GM23338 (cell line): ENCODE results near the gene GSAP. TPM values are rescaled to one million over a fixed set of nuclear protein-coding genes. Genes with fewer than 3 reads are reported as not detected.

Experiments used
- CREB1 ChIP-seq: fragments of 250-450 bp; sonication (Bioruptor Pico); IDR thresholded peaks from 2 replicates; pipeline ENCODE4 v1.5.0; 2020; ENCODE audit warnings: low read depth, mild to moderate bottlenecking, moderate library complexity
- CTCF ChIP-seq, 2 experiments: fragments of 200-600 bp in 1 of 2; sonication (generic) in 1 of 2; conservative IDR thresholded peaks; 2 replicates each; pipeline versions ENCODE4 v1.5.1 to v1.6.1; 2016 to 2017; ENCODE audit warnings: antibody characterized with exemption in 2 of 2, low read depth in 2 of 2, mild to moderate bottlenecking in 2 of 2, moderate library complexity in 1 of 2
- ETS1 ChIP-seq: IDR thresholded peaks from 2 replicates; pipeline ENCODE4 v1.6.1; 2016; ENCODE audit warnings: antibody characterized with exemption
- EZH2 ChIP-seq: fragments of 200-600 bp; sonication (generic); IDR thresholded peaks from one replicate; pipeline ENCODE4 v1.8.0; 2017; ENCODE audit warnings: antibody characterized with exemption, mild to moderate bottlenecking, low read depth; ENCODE audit not compliant: unreplicated experiment
- EZH2phosphoT487 ChIP-seq: fragments of 200-600 bp; sonication (generic); IDR thresholded peaks from one replicate; pipeline ENCODE4 v1.8.1; 2018; ENCODE audit warnings: antibody characterized with exemption; ENCODE audit not compliant: unreplicated experiment
- NANOG ChIP-seq: IDR thresholded peaks from 2 replicates; pipeline ENCODE4 v1.6.1; 2016; ENCODE audit warnings: antibody characterized with exemption, borderline replicate concordance
- REST ChIP-seq: IDR thresholded peaks from one replicate; pipeline ENCODE4 v1.6.1; 2018; ENCODE audit warnings: antibody characterized with exemption; ENCODE audit not compliant: unreplicated experiment
- ZNF114 ChIP-seq: fragments of 250-450 bp; sonication (Bioruptor Pico); IDR thresholded peaks from 2 replicates; pipeline ENCODE4 v1.5.0; 2020; ENCODE audit warnings: mild to moderate bottlenecking, moderate library complexity
- ZNF331 ChIP-seq: fragments of 250-450 bp; sonication (Bioruptor Pico); IDR thresholded peaks from 2 replicates; pipeline ENCODE4 v1.5.0; 2020; ENCODE audit warnings: low read depth, mild to moderate bottlenecking, moderate library complexity
- ZNF462 ChIP-seq: fragments of 250-450 bp; sonication (Bioruptor Pico); IDR thresholded peaks from 2 replicates; pipeline ENCODE4 v1.5.0; 2020; ENCODE audit warnings: mild to moderate bottlenecking, moderate library complexity
- polyA plus RNA-seq: library from polyadenylated mRNA; unstranded; fragments of >200 nt; fragmentation: Nextera tagmentation; extraction: Ambion mirVana; gene quantifications from 2 replicates; pipeline ENCODE4 v1.2.1, GENCODE V29; 2016
- total RNA-seq: library from RNA; depleted of rRNA; stranded (reverse); fragments of >200 nt; shearing (Covaris generic); gene quantifications from 2 replicates; pipeline ENCODE4 v1.2.3, GENCODE V29; 2014

The GSAP gene
- total and polyA plus RNA-seq, 2 experiments from 2014 or later, result 0.63 to 1.1 TPM

GRCh38 chr7:77308792-77309191, 107.4 kb downstream of the GSAP start (continued):
- no peak for TF ChIP-seq ZNF462 (CRISPR knock-in tag)
- no peak for TF ChIP-seq ZNF114
- TF ChIP-seq ZNF331 (CRISPR knock-in tag), result no peak
- no peak for TF ChIP-seq CTCF (conservative IDR thresholded peaks at IDR 0.05; ENCODE audit: low read depth in 2 of 2)
- TF ChIP-seq EZH2, result no peak
- no peak for TF ChIP-seq REST
- TF ChIP-seq CREB1 (CRISPR knock-in tag), result no peak
- TF ChIP-seq NANOG, result no peak
- TF ChIP-seq EZH2phosphoT487, result no peak
- TF ChIP-seq ETS1, result no peak
